Measurements from ENCODE around the gene TMEM132C. TPM values are rescaled to one million over a fixed set of nuclear protein-coding genes. Genes with fewer than 3 reads are reported as not detected.

The TMEM132C gene
- total and polyA plus RNA-seq, 3 donors from 2014 or later, result 2.9 to 5.5 (median 3.3) TPM

DNA sequence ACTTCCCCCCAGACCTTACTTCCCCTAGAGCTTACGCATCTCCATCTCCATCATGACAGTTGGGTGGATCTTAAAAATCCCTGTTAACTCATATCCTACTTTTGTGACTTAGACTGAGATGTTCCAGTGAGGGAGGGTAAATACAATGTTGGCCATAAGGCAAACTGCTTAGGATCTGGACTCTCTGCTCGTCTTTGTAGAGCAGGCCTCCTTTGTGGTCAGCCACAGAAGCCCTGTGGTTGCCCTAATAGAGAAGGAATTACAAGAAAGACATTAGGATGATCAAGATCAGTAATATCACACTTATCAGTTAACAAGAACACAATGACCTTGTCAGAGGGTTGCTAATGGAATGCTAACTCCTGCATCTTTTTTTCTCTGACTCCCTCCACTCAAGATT lies 52.0 kb downstream of the TMEM132C start:
- WGBS, 2 donors, result 73 to 75% methylated on average over 2 of the region's 2 CpGs
- H3K27me3 ChIP-seq, result no peaks in the 10 kb centered on the region
- no peaks in the 10 kb centered on the region for H3K9me3 ChIP-seq
- intact Hi-C loops (cut with DNase I; ENCODE audit: low total_unique reads), result no loop called here
- no peak for TF ChIP-seq POLR2A (IDR thresholded peaks at IDR 0.05)
- TF ChIP-seq, protein P1, sequence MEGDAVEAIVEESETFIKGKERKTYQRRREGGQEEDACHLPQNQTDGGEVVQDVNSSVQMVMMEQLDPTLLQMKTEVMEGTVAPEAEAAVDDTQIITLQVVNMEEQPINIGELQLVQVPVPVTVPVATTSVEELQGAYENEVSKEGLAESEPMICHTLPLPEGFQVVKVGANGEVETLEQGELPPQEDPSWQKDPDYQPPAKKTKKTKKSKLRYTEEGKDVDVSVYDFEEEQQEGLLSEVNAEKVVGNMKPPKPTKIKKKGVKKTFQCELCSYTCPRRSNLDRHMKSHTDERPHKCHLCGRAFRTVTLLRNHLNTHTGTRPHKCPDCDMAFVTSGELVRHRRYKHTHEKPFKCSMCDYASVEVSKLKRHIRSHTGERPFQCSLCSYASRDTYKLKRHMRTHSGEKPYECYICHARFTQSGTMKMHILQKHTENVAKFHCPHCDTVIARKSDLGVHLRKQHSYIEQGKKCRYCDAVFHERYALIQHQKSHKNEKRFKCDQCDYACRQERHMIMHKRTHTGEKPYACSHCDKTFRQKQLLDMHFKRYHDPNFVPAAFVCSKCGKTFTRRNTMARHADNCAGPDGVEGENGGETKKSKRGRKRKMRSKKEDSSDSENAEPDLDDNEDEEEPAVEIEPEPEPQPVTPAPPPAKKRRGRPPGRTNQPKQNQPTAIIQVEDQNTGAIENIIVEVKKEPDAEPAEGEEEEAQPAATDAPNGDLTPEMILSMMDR (IDR thresholded peaks at IDR 0.05), result no peak
- H3K4me3 ChIP-seq, result no peak overlapping the region
- H3K36me3 ChIP-seq (ENCODE audit: low read depth, missing control alignments), result no peaks in the 10 kb centered on the region
- peaks cover 7% of the 10 kb centered on the region for H3K4me1 ChIP-seq
- H3K27ac ChIP-seq, result no peak overlapping the region
- no peak for DNase-seq

GRCh38 chr12:128322341-128322740 lies 55.4 kb downstream of the TMEM132C start:
- Histone ChIP-seq H3K27ac (no peak overlapping the region), H3K9me3 (no peaks in the 10 kb centered on the region), H3K4me1 (no peaks in the 10 kb centered on the region), H3K27me3 (no peaks in the 10 kb centered on the region), H3K4me3 (no peak overlapping the region), H3K36me3 (ENCODE audit: low read depth, missing control alignments) (no peaks in the 10 kb centered on the region)
- intact Hi-C loops (cut with DNase I; ENCODE audit: low total_unique reads), result no loop called here
- 95 to 97% methylated on average over 5 of the region's 5 CpGs for WGBS, 2 donors
- no peak for TF ChIP-seq POLR2A (IDR thresholded peaks at IDR 0.05)
- TF ChIP-seq, protein P1 (IDR thresholded peaks at IDR 0.05), result no peak
- no peak for DNase-seq

DNA sequence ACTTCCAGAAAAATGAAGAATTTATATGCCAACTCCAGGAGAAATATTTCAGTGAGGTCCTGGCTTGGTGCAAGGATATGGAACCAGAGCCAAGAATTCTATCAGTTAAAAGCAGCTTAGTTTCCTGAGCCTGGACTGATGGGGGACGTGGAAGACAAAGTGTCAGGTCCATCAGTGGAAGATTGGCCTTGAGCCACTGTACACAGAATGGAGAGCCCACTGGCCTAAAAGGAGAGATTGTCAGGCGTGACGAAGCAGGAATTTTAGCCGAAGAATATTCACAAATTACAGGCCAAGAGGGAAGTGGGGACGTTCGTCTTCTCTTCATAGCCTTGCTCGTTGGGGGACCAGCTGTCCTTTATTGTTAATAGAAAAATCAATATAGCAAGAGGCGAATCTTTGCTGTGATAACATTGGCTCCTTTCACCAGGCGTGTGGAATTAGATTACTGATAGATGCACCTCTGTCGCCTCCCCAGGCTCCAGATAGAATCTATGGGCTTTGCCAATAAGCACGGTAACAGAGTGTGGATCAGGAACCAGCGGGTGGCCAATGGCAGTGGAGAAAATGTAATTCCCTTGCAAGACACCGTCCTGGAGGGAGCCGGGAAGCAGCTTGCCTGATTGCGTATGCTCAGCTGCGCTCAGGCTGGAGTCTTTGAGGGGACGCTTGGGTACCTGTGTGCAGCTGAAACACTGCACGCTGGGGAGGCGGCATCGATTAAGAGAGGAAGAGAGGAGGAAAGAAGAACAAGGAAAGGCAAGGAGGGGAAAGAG lies 56.4 kb downstream of the TMEM132C start:
- intact Hi-C loops (cut with DNase I; ENCODE audit: low total_unique reads), result no loop called here
- Histone ChIP-seq H3K36me3 (ENCODE audit: low read depth, missing control alignments) (no peaks in the 10 kb centered on the region), H3K4me1 (no peaks in the 10 kb centered on the region), H3K4me3 (no peak overlapping the region), H3K27ac (no peak overlapping the region), H3K27me3 (no peaks in the 10 kb centered on the region), H3K9me3 (no peaks in the 10 kb centered on the region)
- DNase-seq, result no peak
- TF ChIP-seq, protein P1 (IDR thresholded peaks at IDR 0.05), result no peak
- no peak for TF ChIP-seq POLR2A (IDR thresholded peaks at IDR 0.05)
- WGBS, 2 donors, result 59 to 68% methylated on average over 19 to 20 of the region's 20 CpGs

- TF ChIP-seq, protein P1 (IDR thresholded peaks at IDR 0.05), result no peak
- TF ChIP-seq POLR2A (IDR thresholded peaks at IDR 0.05), result no peak
- H3K27me3 ChIP-seq, result no peaks in the 10 kb centered on the region
- no peak overlapping the region for H3K27ac ChIP-seq
- no peak overlapping the region for H3K4me3 ChIP-seq
- DNase-seq, result no peak
- WGBS, 2 donors, result 79 to 84% methylated on average over 10 to 12 of the region's 12 CpGs
- intact Hi-C loops (cut with DNase I; ENCODE audit: low total_unique reads), result no loop called here
- no peaks in the 10 kb centered on the region for H3K9me3 ChIP-seq
- no peaks in the 10 kb centered on the region for H3K36me3 ChIP-seq (ENCODE audit: low read depth, missing control alignments)
- no peaks in the 10 kb centered on the region for H3K4me1 ChIP-seq
Observed at GRCh38 chr12:128325646-128326045, 58.7 kb downstream of the TMEM132C start.

DNA sequence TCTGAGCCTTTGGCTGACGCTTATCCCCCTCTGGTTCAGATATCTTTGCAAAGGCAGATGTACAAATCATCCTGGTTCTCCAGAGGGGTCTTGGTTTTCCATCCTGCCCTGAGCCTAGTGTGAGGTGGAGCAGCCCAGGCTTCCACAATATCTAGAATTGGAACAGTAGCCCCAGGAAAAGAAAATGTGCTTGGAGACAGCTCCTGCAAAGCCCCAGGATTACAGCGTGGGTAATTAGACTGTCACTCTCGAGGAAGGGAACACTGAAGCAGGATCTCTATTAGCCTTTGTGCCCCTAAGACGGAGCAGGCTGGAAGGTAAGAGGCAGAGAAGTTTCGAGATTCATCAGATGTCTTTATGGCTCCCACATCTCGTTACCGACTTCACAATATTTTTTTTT lies 59.4 kb downstream of the TMEM132C start:
- 35 to 43% methylated on average over 7 of the region's 7 CpGs for WGBS, 2 donors
- Histone ChIP-seq H3K36me3 (ENCODE audit: low read depth, missing control alignments) (no peaks in the 10 kb centered on the region), H3K27me3 (no peaks in the 10 kb centered on the region), H3K27ac (no peak overlapping the region), H3K4me1 (no peaks in the 10 kb centered on the region), H3K9me3 (no peaks in the 10 kb centered on the region), H3K4me3 (no peak overlapping the region)
- TF ChIP-seq, protein P1 (IDR thresholded peaks at IDR 0.05), result no peak
- TF ChIP-seq POLR2A (IDR thresholded peaks at IDR 0.05), result no peak
- intact Hi-C loops (cut with DNase I; ENCODE audit: low total_unique reads), result no loop called here
- DNase-seq, result no peak
